K562 (cell line): ENCODE results near the gene APOC1. TPM values are rescaled to one million over a fixed set of nuclear protein-coding genes. Genes with fewer than 3 reads are reported as not detected.

Experiments used
- CAMTA2 ChIP-seq: fragments of 250-450 bp; sonication (Bioruptor Pico); conservative IDR thresholded peaks from 2 replicates; pipeline ENCODE4 v1.5.1; 2022
- CBX1 ChIP-seq: sonication (generic); IDR thresholded peaks from 2 replicates; pipeline ENCODE4 v1.6.1; 2016; ENCODE audit warnings: antibody characterized with exemption, low read depth, mild to moderate bottlenecking
- ELF1 ChIP-seq: fragments of 200-800 bp; sonication (Bioruptor generic); IDR thresholded peaks from 2 replicates; pipeline ENCODE4 v1.6.1; 2016; ENCODE audit warnings: missing genetic modification characterization, missing compliant biosample characterization
- HMGN3 ChIP-seq: IDR thresholded peaks from 2 replicates; pipeline ENCODE4 v1.6.1; 2011; ENCODE audit warnings: borderline replicate concordance, low read depth, mild to moderate bottlenecking, mixed read lengths, low read length; ENCODE audit not compliant: insufficient read length; ENCODE audit errors: extremely low read depth
- HSF4 ChIP-seq: fragments of 250-450 bp; sonication (Bioruptor Pico); IDR thresholded peaks from 2 replicates; pipeline ENCODE4 v2.1.2; 2022; ENCODE audit warnings: mild to moderate bottlenecking, moderate library complexity, borderline replicate concordance
- IFI16 ChIP-seq: fragments of 250-450 bp; sonication (Bioruptor Pico); IDR thresholded peaks from 2 replicates; pipeline ENCODE4 v2.1.2; 2022; ENCODE audit warnings: mild to moderate bottlenecking, inconsistent platforms
- KDM5B ChIP-seq: fragments of 200-600 bp; sonication (generic); IDR thresholded peaks from 2 replicates; pipeline ENCODE4 v1.6.1; 2012; ENCODE audit warnings: low read depth, mild to moderate bottlenecking, moderate library complexity, low read length, control low read depth, inconsistent platforms; ENCODE audit not compliant: insufficient replicate concordance
- KLF1 ChIP-seq: fragments of 450-650 bp; IDR thresholded peaks from 2 replicates; pipeline ENCODE4 v1.6.1; 2016; ENCODE audit warnings: missing genetic modification characterization, missing compliant biosample characterization
- MBD1 ChIP-seq: fragments of 250-450 bp; sonication (Bioruptor Pico); IDR thresholded peaks from 2 replicates; pipeline ENCODE4 v1.8.0; 2022; ENCODE audit warnings: inconsistent platforms
- NFYB ChIP-seq: IDR thresholded peaks from 2 replicates; pipeline ENCODE4 v1.6.1; 2011; ENCODE audit warnings: mild to moderate bottlenecking, moderate library complexity; ENCODE audit not compliant: insufficient read length; ENCODE audit errors: extremely low read depth
- NR2C2 ChIP-seq, 2 experiments: fragments of 200-800 bp in 1 of 2; sonication (Bioruptor generic) in 1 of 2; sonication (generic) in 1 of 2; formaldehyde crosslinking in 1 of 2; IDR thresholded peaks; 2 replicates each; pipeline versions ENCODE4 v1.6.1 to v1.8.0; 2016 to 2022; ENCODE audit warnings: mild to moderate bottlenecking in 1 of 2, missing compliant biosample characterization in 1 of 2, missing genetic modification characterization in 1 of 2, missing genetic modification reagents in 1 of 2
- PPARD ChIP-seq: fragments of 250-450 bp; sonication (Bioruptor Pico); IDR thresholded peaks from 2 replicates; pipeline ENCODE4 v1.8.0; 2022; ENCODE audit warnings: inconsistent platforms, mild to moderate bottlenecking, moderate library complexity
- RUNX1 ChIP-seq: sonication (generic); IDR thresholded peaks from 2 replicates; pipeline ENCODE4 v1.6.1; 2016; ENCODE audit warnings: antibody characterized with exemption, low read depth
- SAP30 ChIP-seq: fragments of 200-600 bp; sonication (generic); IDR thresholded peaks from 2 replicates; pipeline ENCODE4 v1.6.1; 2012; ENCODE audit warnings: borderline replicate concordance, low read depth, mild to moderate bottlenecking, moderate library complexity, low read length, control low read depth, inconsistent platforms; ENCODE audit not compliant: insufficient read depth, poor library complexity, severe bottlenecking
- SLC30A9 ChIP-seq: fragments of 250-450 bp; sonication (Bioruptor Pico); IDR thresholded peaks from 2 replicates; pipeline ENCODE4 v1.8.0; 2022; ENCODE audit warnings: mild to moderate bottlenecking, moderate library complexity
- SP1 ChIP-seq: sonication (generic); formaldehyde crosslinking; IDR thresholded peaks from 2 replicates; pipeline ENCODE4 v1.8.1; 2022; ENCODE audit warnings: mild to moderate bottlenecking, missing genetic modification reagents
- TFAP4 ChIP-seq: sonication (generic); formaldehyde crosslinking; IDR thresholded peaks from 2 replicates; pipeline ENCODE4 v1.8.0; 2022; ENCODE audit warnings: missing genetic modification reagents, mild to moderate bottlenecking, moderate library complexity, borderline replicate concordance
- TSC22D4 ChIP-seq: fragments of 450-650 bp; IDR thresholded peaks from 2 replicates; pipeline ENCODE4 v1.6.1; 2016; ENCODE audit warnings: missing genetic modification characterization, missing biosample characterization, control low read depth
- ZBTB33 ChIP-seq: sonication (generic); formaldehyde crosslinking; IDR thresholded peaks from 2 replicates; pipeline ENCODE4 v1.8.1; 2023; ENCODE audit warnings: mild to moderate bottlenecking, missing genetic modification reagents
- ZNF280B ChIP-seq: fragments of 250-450 bp; sonication (Bioruptor Pico); IDR thresholded peaks from 2 replicates; pipeline ENCODE4 v1.5.1; 2021; ENCODE audit warnings: mild to moderate bottlenecking
- ZNF311 ChIP-seq: fragments of 250-450 bp; sonication (Bioruptor Pico); IDR thresholded peaks from 2 replicates; pipeline ENCODE4 v1.4.0; 2020; ENCODE audit warnings: mild to moderate bottlenecking, moderate library complexity
- polyA plus RNA-seq, 8 experiments: library from polyadenylated mRNA; depleted of rRNA in 4 of 8; stranded (reverse) in 5 of 8; unstranded in 3 of 8; fragments of >200 nt; fragmentation: Nextera tagmentation in 2 of 8; fragmentation: Illumina TruSeq in 1 of 8; extraction: Ambion mirVana in 2 of 8; extraction: Trizol in 1 of 8; gene quantifications; 2 replicates each; pipeline versions ENCODE4 v1.2.1 to v1.2.3, GENCODE V29; 2011 to 2014; ENCODE audit warnings: inconsistent platforms in 1 of 8, missing spikeins in 1 of 8
- total RNA-seq, 7 experiments: library from RNA; depleted of rRNA in 6 of 7; stranded (reverse); fragments of >200 nt in 6 of 7; fragmentation: Illumina TruSeq in 2 of 7; extraction: Trizol in 2 of 7; gene quantifications; 2 replicates each; pipeline versions ENCODE4 v1.2.1 to v1.2.3, GENCODE V29; 2011 to 2021; ENCODE audit warnings: low replicate concordance in 1 of 7

APOC1 gene
- total and polyA plus RNA-seq, 9 of the 15 experiments (the other 6 are each of a cell fraction or from before 2014, with no cell fraction given): 115 to 408 (median 220) TPM

- peak; percentile 94 for TF ChIP-seq SAP30
- TF ChIP-seq ELF1: no peak
- no peak for TF ChIP-seq ZNF311 (CRISPR knock-in tag)
- TF ChIP-seq SLC30A9 (CRISPR knock-in tag): no peak
- TF ChIP-seq TSC22D4 (tag): no peak
- TF ChIP-seq HMGN3: peak; percentile 9
- TF ChIP-seq NR2C2 (CRISPR knock-in tag; IDR thresholded peaks at IDR 0.05): peak; percentile 93
- TF ChIP-seq NR2C2 (tag; IDR thresholded peaks at IDR 0.05): peak; percentile 99
- TF ChIP-seq TFAP4 (CRISPR knock-in tag): no peak
- no peak for TF ChIP-seq ZBTB33 (CRISPR knock-in tag)
- TF ChIP-seq HSF4 (CRISPR knock-in tag): no peak
- TF ChIP-seq CBX1: no peak; the same call in 1 of the 2 replicates
- no peak for TF ChIP-seq ZNF280B
- TF ChIP-seq PPARD (CRISPR knock-in tag): no peak
- TF ChIP-seq KDM5B: peak; percentile 33
- TF ChIP-seq RUNX1: no peak
- no peak for TF ChIP-seq MBD1 (CRISPR knock-in tag)
- TF ChIP-seq CAMTA2 (CRISPR knock-in tag): no peak
- no peak for TF ChIP-seq NFYB
- no peak for TF ChIP-seq IFI16 (CRISPR knock-in tag)
- 0 out of 2 replicates have a peak, but pooled peaks have one; percentile 39 for TF ChIP-seq KLF1 (tag)
- peak; percentile 82 for TF ChIP-seq SP1 (CRISPR knock-in tag)
Observed at GRCh38 chr19:44891016-44891882, 23.2 kb upstream of the APOC1 start, which contains the start of gene TOMM40 (continued).
